Activated T-helper 2 cell treated with anti-CD3 and anti-CD28 coated beads, Interferon-gamma antibody, Interleukin-2, Interleukin-4, amounts not matched to agents 10 μg/mL and 5 μg/mL and 100 μg/mL, durations not matched to agents 14 hours and 24 hours and 36 hours (primary cell): ENCODE measurements around the gene NDFIP2. TPM values are rescaled to one million over a fixed set of nuclear protein-coding genes. Genes with fewer than 3 reads are reported as not detected.

ENCODE experiments used
- DNase-seq: peaks from one replicate; pipeline ENCODE4 v3.0.0; 2021; ENCODE audit warnings: low spot score
- H3K27ac Mint-ChIP-seq: one replicate; pipeline ENCODE4 v1.8.0; 2021; ENCODE audit warnings: mixed read lengths
- H3K27me3 Mint-ChIP-seq: one replicate; pipeline ENCODE4 v1.8.0; 2021; ENCODE audit warnings: low read depth, mixed read lengths
- H3K36me3 Mint-ChIP-seq: one replicate; pipeline ENCODE4 v1.8.0; 2021; ENCODE audit warnings: low read depth, mixed read lengths
- H3K4me1 Mint-ChIP-seq: one replicate; pipeline ENCODE4 v1.8.0; 2021; ENCODE audit warnings: low read depth, mixed read lengths
- H3K4me3 Mint-ChIP-seq: one replicate; pipeline ENCODE4 v1.8.0; 2021; ENCODE audit warnings: low read depth, mild to moderate bottlenecking, moderate library complexity, mixed read lengths
- H3K9me3 Mint-ChIP-seq: one replicate; pipeline ENCODE4 v1.8.0; 2021; ENCODE audit warnings: mixed read lengths
- intact Hi-C: fragments of 100-400 bp; cut with micrococcal nuclease; formaldehyde crosslinking; loops from one replicate; pipeline ENCODE4 v1.15.1; 2023
- total RNA-seq: library from RNA; stranded (reverse); gene quantifications from 2 replicates; pipeline ENCODE4 v1.2.3, GENCODE V29; 2022

Gene NDFIP2
- total RNA-seq, 1 donor from 2014 or later = 227 TPM

DNA sequence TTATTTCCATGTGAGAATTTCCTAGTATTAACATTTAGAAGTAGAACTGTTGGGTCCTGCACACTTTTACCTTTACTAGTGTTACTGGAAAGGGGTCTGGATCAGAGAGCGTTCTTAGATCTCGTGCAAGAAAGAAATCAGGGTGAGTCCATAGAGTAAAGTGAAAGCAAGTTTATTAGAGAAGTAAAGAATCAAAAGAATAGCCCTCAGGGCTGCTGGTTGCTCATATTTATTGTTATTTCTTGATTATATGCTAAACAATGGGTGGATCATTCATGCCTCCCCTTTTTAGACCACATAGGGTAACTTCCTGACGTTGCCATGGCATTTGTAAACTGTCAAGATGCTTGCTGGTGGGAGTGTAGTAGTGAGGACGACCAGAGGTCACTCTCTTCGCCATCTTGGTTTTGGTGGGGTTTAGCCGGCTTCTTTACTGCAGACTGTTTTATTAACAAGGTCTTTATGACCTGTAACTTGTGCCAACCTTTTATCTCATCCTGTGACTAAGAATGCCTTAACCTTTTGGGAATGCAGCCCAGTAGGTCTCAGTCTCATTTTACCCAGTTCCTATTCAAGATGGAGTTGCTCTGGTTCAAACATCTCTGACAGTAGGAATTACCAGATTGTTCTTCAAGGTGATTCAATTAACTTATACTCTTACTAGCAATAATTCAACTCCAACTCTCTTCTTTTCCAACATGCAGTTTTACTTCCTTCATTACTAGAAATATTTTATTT, 27.4 kb downstream of the NDFIP2 start:
- no peak for DNase-seq
- Mint-ChIP-seq H3K27ac (peak overlapping the region; percentile 65), H3K4me3 (no peak overlapping the region), H3K27me3 (no peaks in the 10 kb centered on the region), H3K36me3 (peaks cover 77% of the 10 kb centered on the region), H3K4me1 (peaks cover 81% of the 10 kb centered on the region), H3K9me3 (no peaks in the 10 kb centered on the region)
- intact Hi-C loops = no loop called here

- Mint-ChIP-seq H3K27ac (peak overlapping the region; percentile 61), H3K36me3 (peaks cover 79% of the 10 kb centered on the region), H3K4me1 (peaks cover 88% of the 10 kb centered on the region), H3K9me3 (no peaks in the 10 kb centered on the region), H3K4me3 (no peak overlapping the region), H3K27me3 (no peaks in the 10 kb centered on the region)
- DNase-seq = no peak
- intact Hi-C loops = no loop called here
Measured at GRCh38 chr13:79511611-79512010, 30.7 kb downstream of the NDFIP2 start.

GRCh38 chr13:79512950-79513349, 32.0 kb downstream of the NDFIP2 start:
- peak overlapping the region; percentile 47 for H3K4me3 Mint-ChIP-seq
- peaks cover 82% of the 10 kb centered on the region for H3K36me3 Mint-ChIP-seq
- peaks cover 95% of the 10 kb centered on the region for H3K4me1 Mint-ChIP-seq
- H3K9me3 Mint-ChIP-seq = no peaks in the 10 kb centered on the region
- no peak for DNase-seq
- H3K27ac Mint-ChIP-seq = peak overlapping the region; percentile 85
- intact Hi-C loops = loop anchor here (1.0 kb wide), 1 partner anchor 8 kb away; no protein-coding TSS in a partner anchor
- H3K27me3 Mint-ChIP-seq = no peaks in the 10 kb centered on the region

GRCh38 chr13:79516595-79516994, 35.6 kb downstream of the NDFIP2 start:
- H3K4me1 Mint-ChIP-seq = peaks cover 86% of the 10 kb centered on the region
- H3K27me3 Mint-ChIP-seq = no peaks in the 10 kb centered on the region
- intact Hi-C loops = no loop called here
- H3K9me3 Mint-ChIP-seq = no peaks in the 10 kb centered on the region
- H3K27ac Mint-ChIP-seq = peak overlapping the region; percentile 60
- H3K4me3 Mint-ChIP-seq = peak overlapping the region; percentile 17
- peaks cover 75% of the 10 kb centered on the region for H3K36me3 Mint-ChIP-seq
- DNase-seq = no peak

GRCh38 chr13:79519255-79519654, 38.3 kb downstream of the NDFIP2 start:
- intact Hi-C loops = no loop called here
- peaks cover 67% of the 10 kb centered on the region for H3K36me3 Mint-ChIP-seq
- DNase-seq = no peak
- H3K4me1 Mint-ChIP-seq = peaks cover 71% of the 10 kb centered on the region
- H3K27me3 Mint-ChIP-seq = no peaks in the 10 kb centered on the region
- H3K4me3 Mint-ChIP-seq = peak overlapping the region; percentile 22
- H3K27ac Mint-ChIP-seq = peak overlapping the region; percentile 63
- H3K9me3 Mint-ChIP-seq = no peaks in the 10 kb centered on the region

- H3K27me3 Mint-ChIP-seq = no peaks in the 10 kb centered on the region
- intact Hi-C loops = loop anchor here (1.0 to 10.0 kb wide), 5 partner anchors 32 to 328 kb away; partner anchors contain the start of genes NDFIP2 and RBM26
- peaks cover 50% of the 10 kb centered on the region for H3K36me3 Mint-ChIP-seq
- peak overlapping the region; percentile 89 for H3K27ac Mint-ChIP-seq
- H3K9me3 Mint-ChIP-seq = no peaks in the 10 kb centered on the region
- peak; percentile 58 for DNase-seq
- H3K4me1 Mint-ChIP-seq = peaks cover 39% of the 10 kb centered on the region
- peak overlapping the region; percentile 57 for H3K4me3 Mint-ChIP-seq
Measured at GRCh38 chr13:79522583-79522982, 41.6 kb downstream of the NDFIP2 start.

DNA sequence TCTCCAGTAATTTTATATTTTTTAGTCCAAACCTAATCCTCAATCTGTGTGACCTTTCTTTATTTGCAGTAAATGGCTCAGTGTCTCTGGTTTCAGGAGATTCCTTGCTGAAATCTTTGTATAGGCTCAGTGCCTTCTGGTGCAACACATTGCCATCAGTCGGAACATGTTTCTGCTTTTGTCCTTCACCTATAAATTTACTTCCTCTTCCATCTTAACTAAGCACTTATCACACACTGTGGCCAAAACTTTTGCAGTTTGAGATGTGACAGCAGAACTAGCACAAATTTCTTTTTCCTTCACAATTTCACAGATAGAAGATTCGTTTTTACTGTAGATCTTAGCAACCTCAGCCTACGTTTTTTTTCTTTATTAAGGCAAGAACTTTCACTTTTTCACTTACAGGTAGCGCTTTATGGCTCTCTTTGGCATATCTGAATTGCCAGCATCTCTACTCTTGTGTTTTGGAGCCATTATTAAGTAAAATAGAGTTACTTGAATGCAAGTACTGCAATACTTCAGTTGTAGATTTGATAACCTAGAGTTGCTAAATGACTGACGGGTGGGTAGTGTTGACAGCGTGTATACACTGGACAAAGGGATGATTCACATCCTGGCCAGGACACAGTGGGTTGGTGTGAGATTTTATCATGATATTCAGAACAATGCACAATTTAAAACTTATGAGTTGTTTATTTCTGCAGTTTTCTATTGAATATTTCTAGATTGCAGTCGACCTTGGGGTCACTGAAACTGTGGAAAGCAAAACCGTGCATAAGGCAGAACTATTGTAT, 44.3 kb downstream of the NDFIP2 start:
- H3K4me1 Mint-ChIP-seq = peaks cover 28% of the 10 kb centered on the region
- DNase-seq = no peak
- intact Hi-C loops = loop anchor here (1.0 to 10.0 kb wide), 5 partner anchors 24 to 330 kb away; no protein-coding TSS in a partner anchor

DNA sequence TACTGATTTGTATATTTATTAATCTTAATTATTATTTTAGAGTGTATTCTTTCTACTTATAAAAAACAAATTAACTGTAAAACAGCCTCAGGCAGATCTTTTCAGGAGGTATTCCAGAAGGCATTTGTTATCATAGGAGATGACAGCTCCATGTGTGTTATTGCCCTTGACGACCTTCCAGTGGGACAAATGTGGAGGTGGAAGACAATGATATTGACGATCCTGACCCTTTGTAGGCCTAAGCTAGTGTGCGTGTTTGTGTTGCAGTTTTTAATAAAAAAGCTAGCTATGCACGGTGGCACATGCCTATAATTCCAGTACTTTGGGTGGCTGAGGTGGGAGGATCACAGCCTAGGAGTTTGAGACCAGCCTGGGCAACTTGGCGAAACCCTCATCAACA, 46.7 kb downstream of the NDFIP2 start:
- intact Hi-C loops = loop anchor here (5.0 to 10.0 kb wide), 2 partner anchors 105 to 333 kb away; no protein-coding TSS in a partner anchor
- no peak overlapping the region for H3K4me3 Mint-ChIP-seq
- H3K27me3 Mint-ChIP-seq = no peaks in the 10 kb centered on the region
- no peak overlapping the region for H3K27ac Mint-ChIP-seq
- H3K9me3 Mint-ChIP-seq = no peaks in the 10 kb centered on the region
- peaks cover 39% of the 10 kb centered on the region for H3K4me1 Mint-ChIP-seq
- DNase-seq = no peak
- H3K36me3 Mint-ChIP-seq = peaks cover 48% of the 10 kb centered on the region

More for the DNA sequence above, 44.3 kb downstream of the NDFIP2 start:
- H3K27me3 Mint-ChIP-seq = no peaks in the 10 kb centered on the region
- H3K4me3 Mint-ChIP-seq = no peak overlapping the region
- no peak overlapping the region for H3K27ac Mint-ChIP-seq
- H3K9me3 Mint-ChIP-seq = no peaks in the 10 kb centered on the region
- peaks cover 43% of the 10 kb centered on the region for H3K36me3 Mint-ChIP-seq

DNA sequence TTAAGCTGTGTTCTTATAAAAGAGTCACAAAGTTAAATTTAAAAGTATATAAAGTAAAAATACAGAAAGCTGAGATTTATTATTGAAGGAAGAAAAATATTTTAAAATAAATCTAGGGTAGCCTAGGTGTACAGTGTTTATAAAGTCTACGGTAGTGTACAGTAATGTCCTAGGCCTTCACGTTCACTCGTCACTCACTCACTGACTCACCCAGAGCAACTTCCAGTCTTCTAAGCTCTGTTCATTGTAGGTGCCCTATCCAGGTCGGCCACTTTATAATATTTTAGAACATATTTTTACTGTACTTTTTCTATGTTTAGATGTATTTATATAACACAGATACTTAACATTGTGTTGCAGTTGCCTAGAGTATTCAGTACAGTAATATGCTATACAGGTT, 47.4 kb downstream of the NDFIP2 start:
- H3K4me1 Mint-ChIP-seq = peaks cover 36% of the 10 kb centered on the region
- no peak overlapping the region for H3K4me3 Mint-ChIP-seq
- intact Hi-C loops = loop anchor here (5.0 to 10.0 kb wide), 2 partner anchors 106 to 334 kb away; no protein-coding TSS in a partner anchor
- no peaks in the 10 kb centered on the region for H3K27me3 Mint-ChIP-seq
- DNase-seq = no peak
- no peak overlapping the region for H3K27ac Mint-ChIP-seq
- H3K9me3 Mint-ChIP-seq = no peaks in the 10 kb centered on the region
- H3K36me3 Mint-ChIP-seq = peaks cover 44% of the 10 kb centered on the region

DNA sequence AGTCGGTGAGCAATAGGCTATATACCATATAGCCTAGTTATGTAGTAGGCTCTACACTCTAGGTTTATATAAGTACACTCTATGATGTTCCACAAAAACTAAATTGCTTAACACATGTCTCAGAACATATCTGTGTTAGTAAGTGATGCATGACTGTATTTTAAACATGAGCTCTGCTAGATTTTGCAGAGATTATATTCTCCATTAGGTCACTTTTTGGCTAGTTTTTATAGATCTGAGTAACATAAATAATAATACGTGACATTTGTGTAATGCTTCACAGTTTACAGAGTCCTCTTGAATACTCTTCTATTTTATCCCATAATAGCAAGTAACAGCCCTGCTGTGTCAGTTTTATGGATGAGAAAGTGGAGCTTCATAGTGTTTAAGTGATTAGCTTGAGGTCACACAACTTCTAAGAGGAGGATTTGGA, 47.8 kb downstream of the NDFIP2 start:
- peaks cover 47% of the 10 kb centered on the region for H3K36me3 Mint-ChIP-seq
- no peak for DNase-seq
- H3K4me3 Mint-ChIP-seq = no peak overlapping the region
- peaks cover 38% of the 10 kb centered on the region for H3K4me1 Mint-ChIP-seq
- no peaks in the 10 kb centered on the region for H3K27me3 Mint-ChIP-seq
- no peaks in the 10 kb centered on the region for H3K9me3 Mint-ChIP-seq
- intact Hi-C loops = loop anchor here (5.0 to 10.0 kb wide), 2 partner anchors 106 to 334 kb away; no protein-coding TSS in a partner anchor
- peak overlapping the region; percentile 29 for H3K27ac Mint-ChIP-seq

DNA sequence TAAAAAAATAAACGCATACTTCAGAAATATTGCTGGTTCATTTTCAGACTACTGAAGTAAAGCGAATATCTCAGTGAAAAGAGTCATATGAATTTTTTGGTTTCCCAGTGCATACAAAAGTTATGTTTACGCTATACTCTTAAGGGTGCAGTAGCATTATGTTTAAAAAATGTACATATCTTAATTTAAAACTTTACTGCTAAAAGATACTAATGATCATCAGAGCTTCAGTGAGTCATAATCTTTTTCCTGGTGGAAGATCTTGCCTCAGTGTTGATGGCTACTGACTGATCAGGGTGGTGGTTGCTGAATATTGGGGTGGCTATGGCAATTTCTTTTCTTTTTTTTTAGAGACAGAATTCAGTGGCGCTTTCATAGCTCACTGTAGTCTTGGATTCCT, 48.9 kb downstream of the NDFIP2 start:
- intact Hi-C loops = loop anchor here (5.0 to 10.0 kb wide), 2 partner anchors 108 to 335 kb away; no protein-coding TSS in a partner anchor
- Mint-ChIP-seq H3K27ac (peak overlapping the region; percentile 72), H3K9me3 (no peaks in the 10 kb centered on the region), H3K4me3 (no peak overlapping the region), H3K36me3 (peaks cover 58% of the 10 kb centered on the region), H3K27me3 (no peaks in the 10 kb centered on the region), H3K4me1 (peaks cover 47% of the 10 kb centered on the region)
- no peak for DNase-seq

DNA sequence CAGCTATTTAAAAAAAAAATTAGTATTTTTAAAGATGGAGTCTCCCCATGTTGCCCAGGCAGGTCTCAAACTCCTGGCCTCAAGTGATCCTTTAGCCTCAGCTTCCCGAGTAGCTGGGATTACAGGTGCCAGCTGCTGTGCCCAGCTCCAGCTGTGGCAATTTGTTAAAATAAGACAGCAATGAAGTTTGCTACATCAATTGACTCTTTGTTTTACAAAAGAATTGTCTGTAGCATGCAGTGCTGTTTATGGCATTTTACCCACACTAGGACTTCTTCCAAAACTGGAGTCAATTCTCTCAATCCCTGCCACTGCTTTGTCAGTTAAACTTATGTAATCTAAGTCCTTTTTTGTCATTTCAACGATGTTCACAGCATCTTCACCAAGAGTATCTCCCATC, 49.3 kb downstream of the NDFIP2 start:
- Mint-ChIP-seq H3K9me3 (no peaks in the 10 kb centered on the region), H3K36me3 (peaks cover 62% of the 10 kb centered on the region), H3K27me3 (no peaks in the 10 kb centered on the region), H3K27ac (peak overlapping the region; percentile 72), H3K4me1 (peaks cover 52% of the 10 kb centered on the region), H3K4me3 (peak overlapping the region; percentile 1)
- intact Hi-C loops = no loop called here
- DNase-seq = no peak
